Measurements from ENCODE around the gene PRKCD.

Gene PRKCD

GRCh38 chr3:53230041-53230621 lies 69.1 kb downstream of the PRKCD start:
- Histone ChIP-seq H3K27me3 (ENCODE audit: insufficient read depth, low read length) (no peaks in the 10 kb centered on the region), H3K79me1 (ENCODE audit: low read length) (no peaks in the 10 kb centered on the region), H4K12ac (ENCODE audit: low read depth, low read length) (no peak overlapping the region), H3K23ac (ENCODE audit: low read length) (no peak overlapping the region), H3K4ac (ENCODE audit: low read depth, low read length) (no peak overlapping the region), H3K27ac (ENCODE audit: low read depth, low read length) (no peak overlapping the region), H2BK120ac (ENCODE audit: insufficient read depth, low read length, poor library complexity) (no peak overlapping the region), H3K9me3 (ENCODE audit: insufficient read depth, low read depth, low read length) (peaks cover 2% of the 10 kb centered on the region), H3K9ac (ENCODE audit: low read length) (no peak overlapping the region), H3K4me3 (ENCODE audit: low read depth, low read length) (no peak overlapping the region), H3K18ac (ENCODE audit: low read length) (no peak overlapping the region), H2BK12ac (ENCODE audit: low read length) (no peak overlapping the region), H2AK5ac (ENCODE audit: low read length) (no peak overlapping the region), H3K79me2 (ENCODE audit: control insufficient read depth, insufficient read depth, low read length, poor library complexity) (no peaks in the 10 kb centered on the region), H2AFZ (ENCODE audit: insufficient read depth, low read length, poor library complexity) (no peak overlapping the region), H4K91ac (ENCODE audit: low read depth, low read length) (no peak overlapping the region), H2BK5ac (ENCODE audit: low read depth, low read length, poor library complexity) (no peak overlapping the region), H3K4me1 (ENCODE audit: control insufficient read depth in 1 of 2, insufficient read depth in 2 of 2, low read length in 2 of 2) (no peaks in the 10 kb centered on the region), H3K14ac (ENCODE audit: low read length) (no peak overlapping the region), H3K36me3 (ENCODE audit: control insufficient read depth in 1 of 2, insufficient read depth in 2 of 2, low read length in 2 of 2) (peaks cover 95 to 98% of the 10 kb centered on the region in 2 experiments), H4K8ac (ENCODE audit: low read depth, low read length) (no peak overlapping the region), H3K4me2 (ENCODE audit: low read length) (no peak overlapping the region)
- WGBS (ENCODE audit: extremely low coverage, insufficient coverage, insufficient read length) = no CpG with 5 or more reads among the region's 16 CpGs
- DNase-seq = no peak

- Histone ChIP-seq H2BK120ac (ENCODE audit: insufficient read depth, low read length, poor library complexity) (no peak overlapping the region), H3K79me2 (ENCODE audit: control insufficient read depth, insufficient read depth, low read length, poor library complexity) (no peaks in the 10 kb centered on the region), H3K18ac (ENCODE audit: low read length) (no peak overlapping the region), H4K8ac (ENCODE audit: low read depth, low read length) (no peak overlapping the region), H3K4me3 (ENCODE audit: low read depth, low read length) (no peak overlapping the region), H3K14ac (ENCODE audit: low read length) (no peak overlapping the region), H3K9me3 (ENCODE audit: insufficient read depth, low read depth, low read length) (peaks cover 2% of the 10 kb centered on the region), H4K91ac (ENCODE audit: low read depth, low read length) (no peak overlapping the region), H2AFZ (ENCODE audit: insufficient read depth, low read length, poor library complexity) (no peak overlapping the region), H3K36me3 (ENCODE audit: control insufficient read depth in 1 of 2, insufficient read depth in 2 of 2, low read length in 2 of 2) (peaks cover 94 to 99% of the 10 kb centered on the region in 2 experiments), H3K9ac (ENCODE audit: low read length) (no peak overlapping the region), H3K27ac (ENCODE audit: low read depth, low read length) (no peak overlapping the region), H3K23ac (ENCODE audit: low read length) (no peak overlapping the region), H3K4me1 (ENCODE audit: control insufficient read depth in 1 of 2, insufficient read depth in 2 of 2, low read length in 2 of 2) (peaks cover 5% of the 10 kb centered on the region in 2 experiments), H3K4me2 (ENCODE audit: low read length) (no peak overlapping the region), H2BK12ac (ENCODE audit: low read length) (no peak overlapping the region), H3K4ac (ENCODE audit: low read depth, low read length) (no peak overlapping the region), H3K79me1 (ENCODE audit: low read length) (peaks cover 5% of the 10 kb centered on the region), H2BK5ac (ENCODE audit: low read depth, low read length, poor library complexity) (no peak overlapping the region), H2AK5ac (ENCODE audit: low read length) (no peak overlapping the region), H4K12ac (ENCODE audit: low read depth, low read length) (no peak overlapping the region), H3K27me3 (ENCODE audit: insufficient read depth, low read length) (no peaks in the 10 kb centered on the region)
- no CpG with 5 or more reads among the region's 5 CpGs for WGBS (ENCODE audit: extremely low coverage, insufficient coverage, insufficient read length)
- no peak for DNase-seq
These were observed 69.8 kb downstream of the PRKCD start for GRCh38 chr3:53230789-53231188.

- WGBS (ENCODE audit: extremely low coverage, insufficient coverage, insufficient read length) = no CpG with 5 or more reads among the region's 13 CpGs
- Histone ChIP-seq H3K79me1 (ENCODE audit: low read length) (peaks cover 14% of the 10 kb centered on the region), H2AK5ac (ENCODE audit: low read length) (no peak overlapping the region), H3K4me2 (ENCODE audit: low read length) (no peak overlapping the region), H3K23ac (ENCODE audit: low read length) (no peak overlapping the region), H3K9ac (ENCODE audit: low read length) (no peak overlapping the region), H3K79me2 (ENCODE audit: control insufficient read depth, insufficient read depth, low read length, poor library complexity) (peaks cover 3% of the 10 kb centered on the region), H4K8ac (ENCODE audit: low read depth, low read length) (no peak overlapping the region), H4K12ac (ENCODE audit: low read depth, low read length) (no peak overlapping the region), H3K27me3 (ENCODE audit: insufficient read depth, low read length) (no peaks in the 10 kb centered on the region), H3K14ac (ENCODE audit: low read length) (no peak overlapping the region), H3K4me1 (ENCODE audit: control insufficient read depth in 1 of 2, insufficient read depth in 2 of 2, low read length in 2 of 2) (peaks cover 12 to 15% of the 10 kb centered on the region in 2 experiments), H3K27ac (ENCODE audit: low read depth, low read length) (no peak overlapping the region), H2BK120ac (ENCODE audit: insufficient read depth, low read length, poor library complexity) (no peak overlapping the region), H3K4me3 (ENCODE audit: low read depth, low read length) (no peak overlapping the region), H2AFZ (ENCODE audit: insufficient read depth, low read length, poor library complexity) (no peak overlapping the region), H2BK5ac (ENCODE audit: low read depth, low read length, poor library complexity) (no peak overlapping the region), H3K9me3 (ENCODE audit: insufficient read depth, low read depth, low read length) (peaks cover 2% of the 10 kb centered on the region), H2BK12ac (ENCODE audit: low read length) (no peak overlapping the region), H3K4ac (ENCODE audit: low read depth, low read length) (no peak overlapping the region), H4K91ac (ENCODE audit: low read depth, low read length) (no peak overlapping the region), H3K36me3 (ENCODE audit: control insufficient read depth in 1 of 2, insufficient read depth in 2 of 2, low read length in 2 of 2) (peaks cover 90 to 98% of the 10 kb centered on the region in 2 experiments), H3K18ac (ENCODE audit: low read length) (no peak overlapping the region)
- no peak for DNase-seq
These were observed 70.8 kb downstream of the PRKCD start for GRCh38 chr3:53231532-53232511.

- Histone ChIP-seq H3K79me1 (ENCODE audit: low read length) (peaks cover 14% of the 10 kb centered on the region), H3K79me2 (ENCODE audit: control insufficient read depth, insufficient read depth, low read length, poor library complexity) (peaks cover 3% of the 10 kb centered on the region), H3K9ac (ENCODE audit: low read length) (no peak overlapping the region), H4K12ac (ENCODE audit: low read depth, low read length) (no peak overlapping the region), H2AK5ac (ENCODE audit: low read length) (no peak overlapping the region), H2BK12ac (ENCODE audit: low read length) (no peak overlapping the region), H3K4me3 (ENCODE audit: low read depth, low read length) (no peak overlapping the region), H3K4me1 (ENCODE audit: control insufficient read depth in 1 of 2, insufficient read depth in 2 of 2, low read length in 2 of 2) (peaks cover 12 to 15% of the 10 kb centered on the region in 2 experiments), H3K14ac (ENCODE audit: low read length) (no peak overlapping the region), H3K36me3 (ENCODE audit: control insufficient read depth in 1 of 2, insufficient read depth in 2 of 2, low read length in 2 of 2) (peaks cover 82 to 88% of the 10 kb centered on the region in 2 experiments), H3K4ac (ENCODE audit: low read depth, low read length) (no peak overlapping the region), H3K27ac (ENCODE audit: low read depth, low read length) (no peak overlapping the region), H2BK5ac (ENCODE audit: low read depth, low read length, poor library complexity) (no peak overlapping the region), H2AFZ (ENCODE audit: insufficient read depth, low read length, poor library complexity) (no peak overlapping the region), H2BK120ac (ENCODE audit: insufficient read depth, low read length, poor library complexity) (no peak overlapping the region), H3K27me3 (ENCODE audit: insufficient read depth, low read length) (no peaks in the 10 kb centered on the region), H3K4me2 (ENCODE audit: low read length) (no peak overlapping the region), H4K8ac (ENCODE audit: low read depth, low read length) (no peak overlapping the region), H3K9me3 (ENCODE audit: insufficient read depth, low read depth, low read length) (peaks cover 2% of the 10 kb centered on the region), H3K18ac (ENCODE audit: low read length) (peak overlapping the region; percentile 12), H3K23ac (ENCODE audit: low read length) (no peak overlapping the region), H4K91ac (ENCODE audit: low read depth, low read length) (no peak overlapping the region)
- no peak for DNase-seq
- WGBS (ENCODE audit: extremely low coverage, insufficient coverage, insufficient read length) = no CpG with 5 or more reads among the region's 18 CpGs
These were observed 71.8 kb downstream of the PRKCD start for GRCh38 chr3:53232641-53233377.

Measured in trophoblast cell (in vitro differentiated cells and primary cell).